ENCODE measurements around the gene INTU.
"Not testable (repeated sequence)": the region's sequence is repeated elsewhere in the genome, so short reads cannot be mapped to it uniquely, and the experiment has no call there.

INTU gene

DNA sequence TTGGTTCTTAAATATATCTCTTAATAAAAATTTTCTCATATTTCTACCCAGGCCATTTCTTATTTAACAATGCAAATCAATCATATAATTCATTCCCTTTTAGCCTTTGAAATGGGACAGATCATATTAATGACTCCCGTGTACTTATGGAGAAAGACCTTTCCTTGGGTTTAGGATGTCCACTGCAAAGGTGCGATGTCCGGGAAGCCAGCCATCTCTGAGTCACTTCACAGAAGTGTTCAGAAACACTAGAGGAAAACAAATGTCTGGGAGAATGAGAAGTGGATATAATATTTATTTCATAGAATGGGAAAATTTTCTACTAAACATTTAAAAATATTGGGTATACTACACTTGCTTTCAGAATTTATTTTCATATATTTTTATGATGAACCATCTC is 15.3 kb downstream of the INTU start:
- no peak for DNase-seq

DNA sequence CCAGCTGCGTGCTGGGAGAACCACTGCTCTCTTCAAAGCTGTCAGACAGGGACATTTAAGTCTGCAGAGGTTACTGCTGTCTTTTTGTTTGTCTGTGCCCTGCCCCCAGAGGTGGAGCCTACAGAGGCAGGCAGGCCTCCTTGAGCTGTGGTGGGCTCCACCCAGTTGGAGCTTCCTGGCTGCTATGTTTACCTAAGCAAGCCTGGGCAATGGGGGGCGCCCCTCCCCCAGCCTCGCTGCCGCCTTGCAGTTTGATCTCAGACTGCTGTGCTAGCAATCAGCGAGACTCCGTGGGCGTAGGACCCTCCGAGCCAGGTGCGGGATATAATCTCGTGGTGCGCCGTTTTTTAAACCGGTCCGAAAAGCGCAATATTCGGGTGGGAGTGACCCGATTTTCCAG is 22.8 kb downstream of the INTU start:
- DNase-seq = not testable (repeated sequence)

GRCh38 chr4:127656047-127656680 is 23.4 kb downstream of the INTU start:
- no peak for DNase-seq

GRCh38 chr4:127660284-127660885 is 27.6 kb downstream of the INTU start:
- no peak for DNase-seq

DNA sequence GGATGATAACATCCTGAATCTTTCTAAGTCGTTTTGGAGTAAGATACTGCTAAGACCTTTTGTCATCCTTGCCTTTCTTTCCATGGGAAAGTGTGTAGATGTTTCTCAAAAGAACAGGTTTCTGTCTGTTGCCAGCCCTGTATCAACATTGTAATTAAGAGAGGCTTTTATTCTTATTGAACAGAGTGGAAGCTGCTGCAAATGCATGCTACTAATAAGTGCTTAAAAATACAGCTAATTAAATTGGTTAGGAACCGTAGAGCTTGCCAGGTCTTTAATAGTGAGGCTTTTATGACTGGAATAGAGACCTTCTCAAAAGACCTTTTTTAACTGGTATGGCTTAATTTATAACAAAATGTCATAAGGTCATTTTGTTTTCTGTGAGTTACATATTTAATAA is 34.4 kb downstream of the INTU start:
- no peak for DNase-seq

DNA sequence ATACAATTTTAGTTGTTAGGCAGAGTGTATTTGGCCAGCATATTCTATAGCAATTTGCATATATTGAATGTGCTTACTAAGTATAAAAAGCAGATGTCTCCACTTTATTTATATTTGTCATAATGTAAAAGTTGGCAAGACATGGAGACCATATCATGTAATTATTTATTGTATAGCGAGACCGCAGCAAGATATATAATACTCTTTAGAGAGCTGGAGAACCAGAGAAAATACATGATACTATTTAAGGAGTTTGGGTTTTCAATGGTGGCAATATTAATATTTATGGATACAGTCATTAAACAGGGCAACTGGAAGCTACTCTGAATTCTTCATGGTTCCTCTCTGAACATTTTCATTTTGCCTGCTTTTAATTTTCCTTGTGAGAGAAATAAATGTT is 35.0 kb downstream of the INTU start:
- DNase-seq = no peak

GRCh38 chr4:127668770-127669169 is 36.0 kb downstream of the INTU start:
- DNase-seq = no peak

DNA sequence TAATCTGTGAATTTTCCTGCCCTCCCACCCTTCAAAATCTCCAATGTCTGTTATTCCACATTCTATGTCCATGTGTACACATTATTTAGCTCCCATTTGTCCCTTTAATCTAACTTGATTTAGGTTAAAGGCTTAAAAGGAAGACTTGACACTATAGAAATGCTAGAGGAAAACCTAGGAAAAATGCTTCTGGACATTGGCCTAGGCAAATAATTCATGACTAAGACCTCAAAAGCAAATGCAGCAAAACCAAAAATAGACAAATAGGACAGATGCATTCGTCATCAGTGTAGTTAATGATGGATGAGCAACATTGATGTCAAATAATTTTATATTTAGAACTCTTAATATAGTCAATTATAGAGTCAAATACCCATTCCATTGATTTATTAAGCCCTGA is 36.9 kb downstream of the INTU start:
- DNase-seq = no peak

DNA sequence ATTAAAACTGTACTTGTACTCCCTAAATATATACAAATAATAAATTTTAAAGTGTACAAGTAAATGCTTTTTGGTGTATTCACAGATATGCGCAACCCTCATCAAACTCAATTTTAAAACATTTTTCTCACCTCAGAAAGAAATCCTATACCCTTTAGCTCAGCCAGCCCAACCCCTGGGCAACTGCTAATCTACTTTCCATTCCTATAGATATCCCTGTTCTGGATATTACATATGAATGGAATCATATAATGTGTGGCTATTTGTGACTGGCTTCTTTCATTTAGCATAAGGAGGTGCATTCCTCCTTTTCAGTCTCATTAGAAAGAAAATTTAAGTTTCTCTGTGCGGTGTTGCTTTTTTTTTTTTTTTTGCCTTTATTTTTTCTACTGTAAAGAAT is 39.4 kb downstream of the INTU start:
- no peak for DNase-seq

- no peak for DNase-seq
These were observed 52.5 kb downstream of the INTU start for GRCh38 chr4:127685292-127685691.

GRCh38 chr4:127686658-127687057 is 53.9 kb downstream of the INTU start:
- DNase-seq = no peak

DNA sequence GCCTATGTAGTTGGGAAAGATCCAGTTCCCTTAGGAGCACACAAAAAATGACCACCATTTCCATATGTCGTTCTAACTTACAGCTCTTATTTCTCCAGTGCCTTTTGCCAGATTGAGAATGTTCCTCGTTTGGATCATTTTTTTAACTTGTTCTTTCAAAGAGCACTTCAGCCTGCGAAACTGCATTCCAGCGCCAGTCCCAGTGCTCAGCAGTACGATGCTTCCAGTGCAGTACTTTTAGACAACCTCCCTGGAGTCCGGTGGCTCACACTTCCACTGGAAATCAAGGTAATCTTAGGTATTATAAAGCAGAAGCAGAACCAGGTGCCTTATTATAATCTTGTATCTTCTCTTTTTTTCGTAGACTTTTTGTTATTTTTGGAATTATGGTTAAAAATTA is 54.8 kb downstream of the INTU start:
- no peak for DNase-seq

DNA sequence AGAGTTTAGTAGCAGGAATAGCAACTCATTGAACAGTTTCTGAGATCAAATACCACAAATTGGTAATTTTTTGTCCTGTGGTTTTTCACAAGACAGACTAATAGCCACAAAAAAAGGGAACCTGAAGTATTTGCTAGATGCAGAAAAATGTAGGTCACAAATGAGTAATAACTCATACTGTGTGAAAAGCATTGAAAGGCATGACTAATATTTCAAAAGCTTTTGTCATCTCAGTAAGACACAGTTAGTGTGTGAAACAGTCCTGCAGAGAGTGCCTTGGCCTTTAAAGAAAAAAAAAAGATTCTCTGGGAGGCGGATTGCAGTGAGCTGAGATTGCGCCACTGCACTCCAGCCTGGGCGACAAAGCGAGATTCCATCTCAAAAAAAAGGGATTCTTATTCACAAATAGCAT is 66.0 kb downstream of the INTU start:
- DNase-seq = no peak

GRCh38 chr4:127708985-127709384 is 76.2 kb downstream of the INTU start:
- DNase-seq = no peak

GRCh38 chr4:127709456-127709855 is 76.7 kb downstream of the INTU start:
- DNase-seq = no peak

- no peak for DNase-seq
These were observed 97.6 kb downstream of the INTU start, which contains the start of gene SLC25A31 for GRCh38 chr4:127730142-127730913. SLC25A31 (plus strand) TSS chr4:127730400; CDS start chr4:127730546, 146 bp downstream.

DNA sequence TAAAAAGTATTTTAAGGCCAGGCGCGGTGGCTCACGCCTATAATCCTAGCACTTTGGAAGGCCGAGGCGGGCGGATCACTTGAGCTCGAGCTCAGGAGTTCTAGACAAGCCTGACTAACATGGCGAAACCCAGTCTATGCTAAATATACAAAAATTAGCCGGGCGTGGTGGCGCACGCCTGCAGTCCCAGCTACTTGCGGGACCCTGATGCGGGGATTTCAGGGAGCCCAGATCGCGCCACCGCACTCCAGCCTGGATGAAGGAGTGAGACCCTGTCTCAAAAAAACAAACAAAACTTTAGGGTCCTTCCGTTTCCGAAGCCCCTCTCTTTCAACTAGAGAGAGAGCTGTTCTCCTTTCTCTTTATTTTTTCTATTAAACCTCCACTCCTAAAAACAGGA is 98.6 kb downstream of the INTU start:
- DNase-seq = no peak

- no peak for DNase-seq
These were observed 100.0 kb downstream of the INTU start for GRCh38 chr4:127732623-127733328.

GRCh38 chr4:127734976-127735375 is 102.2 kb downstream of the INTU start:
- DNase-seq = no peak

DNA sequence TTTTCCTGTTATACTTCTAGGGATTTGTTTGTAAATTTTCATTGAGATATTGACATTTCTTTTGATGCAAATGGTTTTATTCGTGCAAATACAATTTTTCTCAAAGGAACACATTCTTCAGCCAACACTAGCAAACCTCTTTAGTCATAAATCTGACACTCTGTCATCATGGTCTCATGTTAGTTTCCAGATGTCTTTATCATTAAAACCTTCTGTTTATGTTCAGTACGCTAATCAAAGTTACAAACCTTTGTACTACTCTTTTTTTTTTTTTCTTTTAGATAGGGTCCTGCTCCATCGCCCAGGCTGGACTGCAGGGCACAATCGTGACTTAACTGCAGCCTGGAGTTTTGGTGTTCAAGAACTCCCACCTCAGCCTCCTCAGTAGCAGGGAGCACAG is 104.5 kb downstream of the INTU start:
- no peak for DNase-seq

DNA sequence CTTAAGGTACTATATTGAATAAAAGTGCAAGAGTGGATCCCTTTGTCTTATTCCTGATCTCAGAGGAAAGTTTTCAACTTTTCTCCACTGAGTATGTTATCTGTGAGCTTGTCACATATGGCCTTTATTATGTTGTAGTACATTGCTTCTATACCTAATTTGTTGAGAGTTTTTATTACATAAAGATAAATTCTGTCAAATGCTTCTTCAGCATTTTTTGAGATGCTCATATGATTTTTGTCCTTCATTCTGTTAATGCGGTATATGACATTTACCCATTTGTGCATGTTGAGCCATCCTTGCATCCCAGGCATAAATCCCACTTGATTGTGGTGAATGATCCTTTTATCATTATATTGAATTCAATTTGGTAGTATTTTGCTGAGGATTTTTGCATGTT is 108.5 kb downstream of the INTU start:
- no peak for DNase-seq

DNA sequence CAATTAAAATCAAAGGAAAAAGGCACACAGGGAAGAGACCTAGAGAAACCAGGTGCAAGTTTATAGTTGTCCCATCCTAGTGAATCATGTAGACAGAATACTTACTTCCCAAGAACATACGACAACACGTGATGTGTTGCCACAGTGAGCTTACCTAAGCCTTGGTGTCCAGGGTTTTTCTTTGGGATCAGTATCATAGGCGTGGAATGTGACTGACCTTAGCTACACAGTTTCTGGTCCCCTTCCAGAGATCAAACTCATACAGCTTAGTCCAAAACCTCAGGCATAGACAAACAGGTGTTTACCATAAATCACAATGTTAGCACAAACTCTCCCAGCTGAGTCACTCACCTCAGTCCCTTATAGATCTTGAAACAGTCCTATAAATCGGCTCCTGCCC is 115.1 kb downstream of the INTU start:
- DNase-seq = no peak

DNA sequence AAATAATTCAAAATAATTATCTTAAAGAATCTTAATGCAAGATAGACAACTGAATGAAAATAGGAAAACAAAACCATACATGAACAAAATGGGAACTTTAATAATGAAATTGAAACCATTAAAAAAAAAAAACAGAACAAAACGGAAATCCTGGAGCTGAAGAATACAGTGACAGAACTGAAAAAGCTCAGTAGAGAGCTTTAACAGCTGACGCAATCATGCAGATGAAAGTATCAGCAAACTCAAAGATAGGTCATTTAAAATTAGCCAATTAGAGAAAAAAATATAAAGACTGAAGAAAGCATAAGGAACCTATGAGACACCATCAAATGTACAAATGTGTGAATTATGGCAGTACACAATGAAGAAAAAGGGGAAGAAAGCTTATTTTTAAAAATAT is 116.2 kb downstream of the INTU start:
- no peak for DNase-seq

DNA sequence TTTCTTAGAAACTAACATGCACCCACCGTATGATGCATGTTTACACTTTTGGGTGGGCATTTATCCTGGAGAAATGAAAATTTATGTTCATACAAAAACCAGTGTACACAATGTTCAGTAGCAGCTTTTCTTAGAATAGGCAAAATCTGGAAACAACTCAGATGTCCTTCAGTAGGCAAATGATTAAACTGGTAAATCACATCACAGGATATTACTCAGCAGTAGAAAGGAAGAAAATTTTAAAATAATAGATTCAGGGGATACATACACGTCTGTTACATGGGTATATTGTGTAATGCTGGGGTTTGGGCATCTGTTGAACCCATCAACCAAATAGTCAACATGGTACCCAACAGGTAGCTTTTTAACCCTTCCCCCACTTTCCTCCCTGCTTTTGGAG is 124.1 kb downstream of the INTU start:
- no peak for DNase-seq
